22Rv1 (cell line): ENCODE data around the gene FLNA.

ENCODE experiments used
- CTCF ChIP-seq: fragments of 450-650 bp; IDR thresholded peaks from 2 replicates; pipeline ENCODE4 v1.5.1; 2017; ENCODE audit warnings: mild to moderate bottlenecking
- ZFX ChIP-seq: fragments of 450-650 bp; IDR thresholded peaks from 2 replicates; pipeline ENCODE4 v1.6.1; 2017; ENCODE audit warnings: antibody characterized with exemption, borderline replicate concordance

GRCh38 chrX:154371789-154372300, 2.6 kb downstream of the FLNA start:
- TF ChIP-seq CTCF: no peak
- TF ChIP-seq ZFX: no peak
